HepG2 (cell line): ENCODE measurements around the gene ZNF765. TPM values are rescaled to one million over a fixed set of nuclear protein-coding genes. Genes with fewer than 3 reads are reported as not detected.
"Not testable (repeated sequence)": the region's sequence is repeated elsewhere in the genome, so short reads cannot be mapped to it uniquely, and the experiment has no call there.

Experiments
- ATAC-seq: fragments of 200-7000 bp; cut with Tn5 transposase; 3 replicates; pipeline ENCODE4 v1.9.1; 2020; ENCODE audit warnings: mild to moderate bottlenecking, moderate library complexity
- BruUV-seq: library from RNA; stranded (reverse); fragments of 400-500 nt; replicated peaks from 2 replicates; lab custom pipeline; 2021; lab: Mats Ljungman, UMichigan
- CTCF ChIA-PET: fragments of 300-600 bp; formaldehyde crosslinking; extraction: SDS; loops from one replicate; lab custom pipeline; 2021; ENCODE audit warnings: low total read pairs, inconsistent platforms, low intra/inter-chr PET ratio; lab: Yijun Ruan, JAX
- POLR2A ChIA-PET: fragments of 350-600 bp; sonication (Branson Sonifier 250); formaldehyde crosslinking; loops from one replicate; lab custom pipeline; 2020; ENCODE audit warnings: antibody characterized with exemption, inconsistent platforms; lab: Yijun Ruan, JAX
- DNase-seq: peaks from one replicate; pipeline ENCODE4 v3.0.0-alpha.2; 2015; ENCODE audit warnings: low spot score
- FAIRE-seq: peaks from 3 replicates; lab custom pipeline; 2011; peaks lifted over from hg19 to GRCh38; lab: Jason Lieb, UNC
- H2AFZ ChIP-seq: one replicate; pipeline ENCODE4 v1.6.1; 2011; ENCODE audit warnings: low read length, inconsistent platforms
- H3K27ac ChIP-seq: fragments of 300-600 bp; 3 replicates; pipeline ENCODE4 v1.8.0; 2011; ENCODE audit warnings: mixed run types, mild to moderate bottlenecking, mixed read lengths, low read length, inconsistent platforms; ENCODE audit not compliant: insufficient read depth; ENCODE audit errors: extremely low read length
- H3K27me3 ChIP-seq, 2 experiments: fragments of 200-600 bp in 1 of 2; 2 replicates in 1 of 2; 3 replicates in 1 of 2; pipeline versions ENCODE4 v1.6.0 to v1.8.0; 2011; ENCODE audit warnings: low read length in 2 of 2, mild to moderate bottlenecking in 2 of 2, moderate library complexity in 2 of 2, inconsistent platforms in 1 of 2; ENCODE audit not compliant: insufficient read depth in 2 of 2, control insufficient read depth in 1 of 2
- H3K36me3 ChIP-seq, 2 experiments: fragments of 200-600 bp in 1 of 2; replicated peaks in 1 of 2; 2 replicates in 1 of 2; 3 replicates in 1 of 2; pipeline versions ENCODE4 v1.5.1 to v1.8.0; 2011; ENCODE audit warnings: low read length in 2 of 2, inconsistent platforms in 1 of 2; ENCODE audit not compliant: insufficient read depth in 2 of 2, control insufficient read depth in 1 of 2
- H3K4me1 ChIP-seq: 2 replicates; pipeline ENCODE4 v1.5.1; 2012; ENCODE audit warnings: low read length, inconsistent platforms; ENCODE audit not compliant: insufficient read depth
- H3K4me2 ChIP-seq: 2 replicates; pipeline ENCODE4 v1.6.0; 2011; ENCODE audit warnings: low read depth, low read length, inconsistent platforms
- H3K4me3 ChIP-seq, 3 experiments: fragments of 200-600 bp in 1 of 3; sonication (generic), shearing (Covaris generic) in 1 of 3; replicated peaks in 1 of 3; 2 replicates each; pipeline ENCODE4 v1.5.1; 2011 to 2016; ENCODE audit warnings: low read length in 3 of 3, inconsistent platforms in 2 of 3, low read depth in 2 of 3, mild to moderate bottlenecking in 2 of 3, control low read depth in 1 of 3, mixed read lengths in 1 of 3; ENCODE audit not compliant: insufficient read depth in 1 of 3
- H3K79me2 ChIP-seq: one replicate; pipeline ENCODE4 v1.6.1; 2011; ENCODE audit warnings: low read length, inconsistent platforms; ENCODE audit not compliant: insufficient read depth
- H3K9ac ChIP-seq: 2 replicates; pipeline ENCODE4 v1.6.0; 2011; ENCODE audit warnings: mild to moderate bottlenecking, low read depth, low read length, inconsistent platforms; ENCODE audit not compliant: insufficient read depth
- H3K9me3 ChIP-seq: 2 replicates; pipeline ENCODE4 v1.5.1; 2012; ENCODE audit warnings: mild to moderate bottlenecking, low read length
- H4K20me1 ChIP-seq: 2 replicates; pipeline ENCODE4 v1.6.0; 2011; ENCODE audit warnings: inconsistent platforms, mild to moderate bottlenecking, low read length, moderate library complexity; ENCODE audit not compliant: insufficient read depth
- IRX3 ChIP-seq: sonication (generic); formaldehyde crosslinking; IDR thresholded peaks from 2 replicates; pipeline ENCODE4 v1.8.1; 2023; ENCODE audit warnings: mild to moderate bottlenecking, low read depth, missing genetic modification reagents, borderline replicate concordance
- MTERF4 ChIP-seq: sonication (generic); formaldehyde crosslinking; IDR thresholded peaks from 2 replicates; pipeline ENCODE4 v1.8.0; 2023; ENCODE audit warnings: mild to moderate bottlenecking, missing genetic modification reagents
- NFE2L1 ChIP-seq: sonication (generic); formaldehyde crosslinking; IDR thresholded peaks from 2 replicates; pipeline ENCODE4 v1.4.0; 2020; ENCODE audit warnings: missing genetic modification reagents, mild to moderate bottlenecking, borderline replicate concordance
- NR2F1 ChIP-seq, 2 experiments: fragments of 450-650 bp in 1 of 2; formaldehyde crosslinking in 1 of 2; IDR thresholded peaks; 2 replicates each; pipeline versions ENCODE4 v1.5.0 to v1.6.1; 2016 to 2020; ENCODE audit warnings: mild to moderate bottlenecking in 1 of 2, missing compliant biosample characterization in 1 of 2, missing genetic modification reagents in 1 of 2, moderate library complexity in 1 of 2
- SRSF4 ChIP-seq: fragments of 200-400 bp; formaldehyde crosslinking; IDR thresholded peaks from one replicate; pipeline ENCODE4 v1.6.1; 2018; ENCODE audit warnings: mild to moderate bottlenecking, low read depth, low read length, moderate library complexity; ENCODE audit not compliant: poor library complexity, severe bottlenecking
- ZNF317 ChIP-seq: sonication (generic); formaldehyde crosslinking; IDR thresholded peaks from 2 replicates; pipeline ENCODE4 v1.5.0; 2020; ENCODE audit warnings: mild to moderate bottlenecking, missing genetic modification reagents
- ZNF564 ChIP-seq: sonication (generic); formaldehyde crosslinking; IDR thresholded peaks from 2 replicates; pipeline ENCODE4 v1.8.1; 2023; ENCODE audit warnings: mild to moderate bottlenecking, missing genetic modification reagents
- ZNF737 ChIP-seq: sonication (generic); formaldehyde crosslinking; IDR thresholded peaks from 2 replicates; pipeline ENCODE4 v1.5.0; 2020; ENCODE audit warnings: missing genetic modification reagents, mild to moderate bottlenecking, borderline replicate concordance
- WGBS: methylation state at CpG from one replicate; pipeline ENCODE4 v1.1.6; 2017; ENCODE audit warnings: low lambda C conversion rate; 5-methylcytosine and 5-hydroxymethylcytosine counted together
- in situ Hi-C: cut with HindIII; loops from 2 replicates; pipeline ENCODE4 v1.10.0; 2017; ENCODE audit warnings: low pct_unique_long_range_greater_than_20kb; ENCODE audit not compliant: extremely low pct_ligation_motif_present
- intact Hi-C: fragments of 100-400 bp; cut with micrococcal nuclease; formaldehyde crosslinking; loops from one replicate; pipeline ENCODE4 v1.10.0; 2022; ENCODE audit not compliant: unreplicated experiment
- polyA plus RNA-seq, 8 experiments: library from polyadenylated mRNA; depleted of rRNA in 3 of 8; stranded (reverse) in 7 of 8; unstranded in 1 of 8; fragments of >200 nt; fragmentation: Illumina TruSeq in 4 of 8; extraction: Trizol in 4 of 8; gene quantifications; 2 replicates each; pipeline versions ENCODE4 v1.2.1 to v1.2.3, GENCODE V29; 2011 to 2016; ENCODE audit warnings: low read depth in 4 of 8, missing spikeins in 1 of 8, mixed read lengths in 1 of 8; ENCODE audit not compliant: insufficient read depth in 1 of 8
- total RNA-seq, 5 experiments: library from RNA; depleted of rRNA; stranded (reverse); fragments of >200 nt; fragmentation: Illumina TruSeq; extraction: Trizol; gene quantifications; 2 replicates each; pipeline ENCODE4 v1.2.3, GENCODE V29; 2016; ENCODE audit warnings: low read depth in 1 of 5

ZNF765 gene
- total and polyA plus RNA-seq, 2 of the 13 experiments (the other 11 are each of a cell fraction or from before 2014, with no cell fraction given), result 5.0 to 14.5 TPM

GRCh38 chr19:53357821-53358581 lies 36.9 kb upstream of the ZNF765 start:
- in situ Hi-C loops, result no loop called here
- Histone ChIP-seq H3K4me1 (no peaks in the 10 kb centered on the region), H3K9me3 (peaks cover 55% of the 10 kb centered on the region), H4K20me1 (no peaks in the 10 kb centered on the region), H3K4me2 (no peak overlapping the region), H3K4me3 (no peak overlapping the region), H3K27me3 (no peaks in the 10 kb centered on the region)
- CTCF ChIA-PET, result no interaction called here
- FAIRE-seq (no peak), DNase-seq (no peak)
- WGBS, result 87% methylated on average over 35 of the region's 35 CpGs
- POLR2A ChIA-PET, result no interaction called here
- TF ChIP-seq ZNF564 (CRISPR knock-in tag) (no peak), ZNF317 (CRISPR knock-in tag) (no peak), SRSF4 (no peak), MTERF4 (CRISPR knock-in tag) (no peak), IRX3 (CRISPR knock-in tag) (no peak), NFE2L1 (no peak), NR2F1 (CRISPR knock-in tag; IDR thresholded peaks at IDR 0.05) (no peak), ZNF737 (CRISPR knock-in tag) (no peak)
- TF ChIP-seq, all 625 proteins: peak for 0
- intact Hi-C loops, result no loop called here
- no peak for ATAC-seq
- H3K27ac ChIP-seq, result no peak overlapping the region
- no TSS peak for BruUV-seq
- no peaks in the 10 kb centered on the region; a peak in 1 of 5 replicates for H3K36me3 ChIP-seq
- H3K79me2 ChIP-seq, result no peaks in the 10 kb centered on the region
- no peak overlapping the region for H3K9ac ChIP-seq
- no peak overlapping the region for H2AFZ ChIP-seq

GRCh38 chr19:53360056-53360455 lies 34.9 kb upstream of the ZNF765 start:
- CTCF ChIA-PET, FAIRE-seq, BruUV-seq, H3K4me1 ChIP-seq, DNase-seq, H4K20me1 ChIP-seq, H3K4me3 ChIP-seq, H3K27ac ChIP-seq, H3K27me3 ChIP-seq, H2AFZ ChIP-seq, ATAC-seq, in situ Hi-C loops, H3K4me2 ChIP-seq, H3K79me2 ChIP-seq, POLR2A ChIA-PET, H3K9ac ChIP-seq, intact Hi-C loops, H3K36me3 ChIP-seq: not testable (repeated sequence)
- H3K9me3 ChIP-seq, result peaks cover 35% of the 10 kb centered on the region
- WGBS, result 56% methylated on average over 10 of the region's 10 CpGs
